Muscle of arm (tissue), 12 donors: ENCODE measurements around the gene ACAT2. TPM values are rescaled to one million over a fixed set of nuclear protein-coding genes. Genes with fewer than 3 reads are reported as not detected.
A peak's percentile ranks its signal among the peaks of the same experiment; 100 is the strongest.
"Not testable (repeated sequence)": the region's sequence is repeated elsewhere in the genome, so short reads cannot be mapped to it uniquely, and the experiment has no call there.

Experiments used
- DNase-seq: peaks from one replicate; pipeline ENCODE4 v3.0.0-alpha.2; 2013
- polyA plus RNA-seq, 12 donors: library from polyadenylated mRNA; unstranded; fragments of 120-200 nt; gene quantifications; one replicate each; pipeline ENCODE4 v1.2.1, GENCODE V29; 2013; ENCODE audit not compliant: insufficient read length in 12 of 12

ACAT2 gene
- polyA plus RNA-seq, 12 donors = 7.8 to 30.6 (median 19.7) TPM; not detected in 1

DNA sequence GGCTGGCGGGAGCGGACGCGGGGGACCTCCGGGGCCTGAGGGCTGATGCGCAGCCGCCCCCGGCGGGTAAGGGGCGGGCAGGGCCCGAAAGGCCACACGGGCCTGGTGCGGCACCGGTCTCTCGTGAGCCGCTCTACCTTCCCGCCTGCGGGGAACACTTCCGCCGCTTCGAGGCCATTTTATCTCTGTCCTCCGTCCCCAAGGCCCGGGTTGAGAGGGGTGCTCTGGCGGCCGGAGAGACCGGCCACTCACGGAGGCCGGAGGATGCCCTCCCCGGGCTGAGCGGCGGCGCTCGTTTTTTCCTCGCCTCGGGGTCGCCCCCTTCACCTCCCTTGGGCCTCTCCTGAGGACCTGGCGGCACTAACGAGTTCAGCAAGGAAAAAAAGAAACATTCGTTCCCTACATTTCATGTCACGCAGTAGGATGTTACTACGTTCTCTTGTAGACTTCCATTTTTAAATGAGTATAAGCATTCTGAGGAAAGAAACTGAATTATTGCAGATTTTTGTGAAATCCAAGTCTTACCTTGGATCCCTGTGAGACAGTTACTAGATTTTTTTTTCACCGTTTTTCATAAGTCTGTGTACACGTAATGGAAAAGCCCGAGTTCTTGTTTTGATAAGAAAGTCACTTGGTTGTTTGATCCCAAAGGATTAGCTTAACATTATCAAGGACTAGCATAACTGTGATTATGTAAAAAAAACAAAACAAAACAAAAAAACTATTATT, 34.0 kb upstream of the ACAT2 start:
- peak; percentile 70 for DNase-seq

- DNase-seq = peak; percentile 20
Measured at GRCh38 chr6:159728531-159728964, 33.3 kb upstream of the ACAT2 start.

GRCh38 chr6:159729598-159730331, 32.1 kb upstream of the ACAT2 start:
- no peak for DNase-seq

- no peak for DNase-seq
Measured at GRCh38 chr6:159730332-159730676, 31.5 kb upstream of the ACAT2 start.

DNA sequence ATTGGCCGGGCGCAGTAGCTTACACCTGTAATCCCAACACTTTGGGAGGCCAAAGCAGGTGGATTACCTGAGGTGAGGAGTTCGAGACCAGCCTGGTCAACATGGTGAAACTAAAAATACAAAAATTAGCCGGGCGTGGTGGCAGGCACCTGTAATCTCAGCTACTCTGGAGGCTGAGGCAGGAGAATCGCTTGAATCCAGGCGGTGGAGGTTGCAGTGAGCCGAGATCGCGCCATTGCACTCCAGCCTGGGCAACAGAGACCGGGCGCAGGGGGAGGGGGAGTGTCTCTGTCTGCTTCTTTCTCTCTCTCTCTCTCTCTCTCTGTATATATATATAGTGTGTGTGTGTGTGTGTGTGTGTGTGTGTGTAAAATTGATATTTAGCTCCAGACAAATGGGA, 29.3 kb upstream of the ACAT2 start:
- not testable (repeated sequence) for DNase-seq

DNA sequence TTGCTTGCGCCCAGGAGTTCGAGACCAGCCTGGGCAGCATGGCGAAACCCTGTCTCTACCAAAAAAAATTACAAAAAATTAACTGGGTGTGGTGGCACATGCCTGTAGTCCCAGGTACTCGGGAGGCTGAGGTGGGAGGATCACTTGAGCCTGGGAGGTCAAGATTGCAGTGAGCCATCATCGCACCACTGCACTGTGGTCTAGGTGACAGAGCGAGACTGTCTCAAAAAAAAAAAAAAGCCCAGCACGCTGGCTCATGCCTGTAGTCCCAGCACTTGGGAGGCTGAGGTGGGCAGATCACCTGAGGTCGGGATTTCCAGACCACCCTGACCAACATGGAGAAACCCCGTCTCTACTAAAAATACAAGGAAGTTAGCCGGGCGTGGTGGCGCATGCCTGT, 28.4 kb upstream of the ACAT2 start:
- not testable (repeated sequence) for DNase-seq

DNA sequence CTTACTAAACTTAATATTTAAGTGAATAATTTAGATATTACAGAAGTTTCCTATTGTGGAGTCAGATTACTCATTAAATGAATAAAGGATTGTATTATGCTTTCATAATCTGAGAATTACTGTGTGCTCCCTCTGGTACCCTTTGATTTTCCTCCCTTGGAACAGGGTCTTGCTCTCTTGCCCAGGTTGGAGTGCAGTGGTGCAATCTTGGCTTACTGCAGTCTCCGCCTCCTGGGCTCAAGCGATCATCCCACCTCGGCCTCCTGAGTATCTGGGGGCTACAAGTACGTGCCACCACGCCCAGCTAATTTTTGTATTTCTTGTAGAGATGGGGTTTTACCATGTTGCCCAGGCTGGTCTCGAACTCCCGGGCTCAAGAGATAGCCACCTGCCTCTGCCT, 24.9 kb upstream of the ACAT2 start:
- no peak for DNase-seq

- no peak for DNase-seq
Measured at GRCh38 chr6:159739341-159739740, 22.5 kb upstream of the ACAT2 start.

- no peak for DNase-seq
Measured at GRCh38 chr6:159742165-159742564, 19.7 kb upstream of the ACAT2 start.

GRCh38 chr6:159745081-159745480, 16.8 kb upstream of the ACAT2 start:
- no peak for DNase-seq

- no peak for DNase-seq
Measured at GRCh38 chr6:159746759-159747158, 15.1 kb upstream of the ACAT2 start.

DNA sequence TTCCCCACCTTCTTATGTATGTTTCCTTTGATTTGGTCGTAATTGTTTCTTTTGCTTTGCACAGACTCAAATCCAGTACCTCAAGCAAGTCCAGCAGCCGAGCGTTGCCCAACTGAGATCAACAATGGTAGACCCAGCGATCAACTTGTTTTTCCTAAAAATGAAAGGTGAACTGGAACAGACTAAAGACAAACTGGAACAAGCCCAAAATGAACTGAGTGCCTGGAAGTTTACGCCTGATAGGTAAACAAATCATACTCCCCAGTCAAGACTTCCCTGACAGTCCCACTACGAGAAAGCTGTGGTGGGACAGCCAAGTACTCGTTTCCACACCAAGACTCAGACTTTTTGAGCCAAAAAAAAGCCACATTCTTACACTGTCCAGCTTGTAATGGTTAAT, 13.7 kb upstream of the ACAT2 start:
- DNase-seq = not testable (repeated sequence)

GRCh38 chr6:159751448-159751847, 10.4 kb upstream of the ACAT2 start:
- no peak for DNase-seq

- no peak for DNase-seq
Measured at GRCh38 chr6:159753081-159753872, 8.6 kb upstream of the ACAT2 start.

DNA sequence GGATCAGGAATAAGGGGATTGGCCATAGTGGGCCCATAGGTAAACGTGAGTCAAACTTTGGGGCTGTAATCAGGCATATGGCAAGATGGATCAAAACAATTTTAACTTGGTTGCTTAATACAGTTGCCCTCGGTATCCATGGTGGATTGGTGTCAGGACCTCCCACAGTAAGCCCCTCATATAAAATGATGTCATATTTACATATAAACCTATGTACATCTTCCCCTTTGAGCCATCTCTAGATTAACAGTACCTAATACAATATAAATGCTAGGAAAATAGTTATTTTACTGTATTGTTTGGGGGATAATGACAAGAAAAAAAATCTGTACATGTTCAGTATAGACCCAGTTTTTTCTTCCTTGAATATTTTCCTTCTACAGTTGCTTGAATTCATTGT, 7.4 kb upstream of the ACAT2 start:
- DNase-seq = no peak

DNA sequence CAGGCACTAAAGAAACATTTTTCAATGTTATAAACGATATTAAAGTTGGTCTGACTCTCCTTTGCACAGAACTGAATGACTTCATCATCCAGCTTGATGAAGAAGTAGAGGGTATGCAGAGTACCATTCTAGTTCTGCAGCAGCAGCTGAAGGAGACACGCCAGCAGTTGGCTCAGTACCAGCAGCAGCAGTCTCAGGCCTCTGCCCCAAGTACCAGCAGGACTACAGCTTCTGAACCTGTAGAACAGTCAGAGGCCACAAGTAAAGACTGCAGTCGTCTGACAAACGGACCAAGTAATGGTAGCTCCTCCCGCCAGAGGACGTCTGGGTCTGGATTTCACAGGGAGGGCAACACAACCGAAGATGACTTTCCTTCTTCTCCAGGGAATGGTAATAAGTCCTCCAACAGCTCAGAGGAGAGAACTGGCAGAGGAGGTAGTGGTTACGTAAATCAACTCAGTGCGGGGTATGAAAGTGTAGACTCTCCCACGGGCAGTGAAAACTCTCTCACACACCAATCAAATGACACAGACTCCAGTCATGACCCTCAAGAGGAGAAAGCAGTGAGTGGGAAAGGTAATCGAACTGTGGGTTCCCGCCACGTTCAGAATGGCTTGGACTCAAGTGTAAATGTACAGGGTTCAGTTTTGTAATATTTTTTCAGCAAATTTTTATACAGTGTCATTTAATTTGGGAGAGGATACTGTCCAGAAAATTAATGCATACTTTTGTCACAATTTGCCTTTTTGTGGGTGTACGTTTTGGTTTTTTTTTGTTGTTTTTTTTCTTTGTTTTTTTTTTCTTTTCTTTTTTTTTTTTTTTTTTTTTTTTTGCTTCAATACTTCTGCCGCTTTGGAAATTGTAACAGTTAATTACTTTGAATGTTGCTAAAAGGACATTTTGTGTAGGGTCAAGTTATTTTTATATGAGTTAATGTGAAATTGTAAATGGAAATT, 6.6 kb upstream of the ACAT2 start:
- no peak for DNase-seq

GRCh38 chr6:159756508-159756907, 5.3 kb upstream of the ACAT2 start:
- DNase-seq = no peak

DNA sequence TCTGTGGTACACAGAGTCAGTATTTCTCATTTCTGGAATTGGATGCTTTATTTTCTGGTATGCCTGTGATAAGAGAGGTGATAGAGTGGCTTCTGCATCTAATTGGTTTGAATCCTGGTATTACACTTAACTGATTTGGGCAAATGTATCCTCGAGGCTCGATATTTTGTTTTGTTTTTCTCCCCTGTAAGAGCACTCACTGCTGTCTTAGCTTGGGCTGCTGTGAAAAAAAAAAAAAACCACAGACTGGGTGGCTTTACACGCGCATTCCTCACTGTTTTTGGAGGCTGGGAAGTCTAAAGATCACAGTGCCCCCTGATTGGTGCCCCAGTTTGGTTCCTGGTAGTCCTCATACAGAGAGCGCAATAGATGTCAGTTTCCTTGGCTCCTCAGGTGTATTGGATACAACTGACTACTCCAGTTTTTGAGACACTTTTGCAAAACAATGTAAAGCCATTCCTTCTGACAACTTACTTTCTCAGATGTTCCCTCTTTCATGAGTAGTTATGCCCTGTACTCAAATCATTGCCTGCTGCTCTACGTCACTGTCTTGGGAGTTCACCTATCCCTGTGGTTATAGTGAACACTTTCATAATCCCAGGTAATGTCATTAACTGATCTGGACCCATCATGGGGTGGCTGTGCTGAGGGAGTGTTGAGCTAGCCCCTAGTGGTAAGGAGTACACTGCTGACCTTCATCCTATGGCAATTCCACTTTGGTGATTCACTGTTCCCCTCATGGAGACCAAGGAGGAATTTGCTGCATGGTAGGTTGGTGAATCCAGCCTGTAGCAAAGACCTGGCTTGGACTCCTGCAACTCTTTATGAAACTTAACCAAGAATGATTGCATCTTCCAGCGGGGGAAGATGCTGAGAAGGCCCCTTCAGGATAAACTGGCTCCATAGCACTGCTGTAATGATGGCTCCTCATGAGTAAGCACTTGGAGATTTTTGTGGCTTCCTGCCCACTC, 3.5 kb upstream of the ACAT2 start:
- no peak for DNase-seq

- no peak for DNase-seq
Measured at GRCh38 chr6:159759645-159760044, 2.2 kb upstream of the ACAT2 start.

DNA sequence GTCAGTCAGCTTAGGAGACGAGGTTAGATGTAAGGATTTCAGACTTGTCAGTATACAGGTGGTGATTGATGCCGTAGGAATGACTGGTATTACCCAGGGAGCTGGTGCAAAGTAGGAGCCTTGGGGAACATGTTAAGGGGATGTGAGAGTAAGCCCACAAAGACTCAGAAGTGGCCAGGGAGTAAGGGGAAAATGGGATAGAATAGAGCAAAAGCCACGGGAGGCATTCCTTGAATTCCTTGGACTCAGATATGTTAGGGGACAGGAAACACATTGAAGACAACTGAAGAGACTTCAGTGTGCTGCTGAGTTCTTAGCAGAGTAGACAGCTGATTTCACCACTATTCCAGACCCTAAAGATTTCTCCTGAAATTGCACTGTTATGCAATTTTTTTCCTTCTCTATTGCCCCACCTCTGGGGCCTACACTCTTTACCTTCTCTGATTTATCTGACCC, 1.2 kb upstream of the ACAT2 start:
- DNase-seq = no peak
